Activated CD8-positive, alpha-beta T cell treated with anti-CD3 and anti-CD28 coated beads for 36 hours (primary cell): ENCODE results near the gene LLGL2. TPM values are rescaled to one million over a fixed set of nuclear protein-coding genes. Genes with fewer than 3 reads are reported as not detected.
A peak's percentile ranks its signal among the peaks of the same experiment; 100 is the strongest.

Experiments
- ATAC-seq: fragments of 200-7000 bp; cut with Tn5 transposase; one replicate; pipeline ENCODE4 v1.10.0; 2021; ENCODE audit warnings: mild to moderate bottlenecking, moderate library complexity
- CTCF ChIA-PET: fragments of 350-600 bp; sonication (Branson Sonifier 250); formaldehyde crosslinking; loops from one replicate; lab custom pipeline; 2021; ENCODE audit warnings: antibody characterized with exemption; lab: Charles Lee
- POLR2A ChIA-PET: fragments of 350-600 bp; sonication (Branson Sonifier 250); formaldehyde crosslinking; loops from one replicate; lab custom pipeline; 2021; ENCODE audit warnings: antibody characterized with exemption; lab: Charles Lee
- DNase-seq: peaks from one replicate; pipeline ENCODE4 v3.0.0-alpha.2; 2020
- H3K27ac Mint-ChIP-seq: one replicate; pipeline ENCODE4 v1.8.0; 2021; ENCODE audit warnings: mild to moderate bottlenecking, mixed read lengths
- H3K27me3 Mint-ChIP-seq: one replicate; pipeline ENCODE4 v1.8.0; 2021; ENCODE audit warnings: mixed read lengths
- H3K36me3 Mint-ChIP-seq: one replicate; pipeline ENCODE4 v1.8.0; 2021; ENCODE audit warnings: low read depth, mixed read lengths
- H3K4me1 Mint-ChIP-seq: one replicate; pipeline ENCODE4 v1.8.0; 2021; ENCODE audit warnings: low read depth, mixed read lengths
- H3K4me3 Mint-ChIP-seq: one replicate; pipeline ENCODE4 v1.8.0; 2021; ENCODE audit warnings: mild to moderate bottlenecking, moderate library complexity, mixed read lengths
- H3K9me3 Mint-ChIP-seq: one replicate; pipeline ENCODE4 v1.8.0; 2021; ENCODE audit warnings: mixed read lengths
- CTCF ChIP-seq: fragments of 200-600 bp; IDR thresholded peaks from one replicate; pipeline ENCODE4 v1.8.0; 2022; ENCODE audit warnings: antibody characterized with exemption, mild to moderate bottlenecking
- intact Hi-C: fragments of 100-400 bp; cut with micrococcal nuclease; formaldehyde crosslinking; loops from one replicate; pipeline ENCODE4 v1.10.0; 2022
- total RNA-seq, 2 experiments: library from RNA; stranded (reverse); gene quantifications; one replicate each; pipeline ENCODE4 v1.2.3, GENCODE V29; 2021

The LLGL2 gene
- total RNA-seq, 2 experiments from 2014 or later: 7.2 to 7.4 TPM

DNA sequence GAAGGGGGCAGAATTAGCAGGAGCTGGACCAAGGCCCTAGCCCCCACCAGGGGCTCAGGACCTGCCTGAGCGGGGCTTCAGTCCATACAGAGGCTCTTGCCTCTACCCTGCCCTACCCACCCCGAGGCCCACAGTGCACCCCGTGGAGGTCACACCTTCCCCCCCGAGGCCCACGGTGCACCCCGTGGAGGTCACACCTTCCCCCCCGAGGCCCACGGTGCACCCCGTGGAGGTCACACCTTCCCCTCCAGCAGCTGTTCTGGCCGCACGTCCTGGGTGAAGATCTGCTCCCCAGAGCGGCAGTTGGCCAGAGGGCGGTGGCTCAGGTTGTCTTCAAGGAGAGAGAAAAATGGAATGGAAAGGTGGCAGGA is 21.5 kb upstream of the LLGL2 start:
- H3K27ac Mint-ChIP-seq: no peak overlapping the region
- no peaks in the 10 kb centered on the region for H3K9me3 Mint-ChIP-seq
- H3K4me1 Mint-ChIP-seq: no peaks in the 10 kb centered on the region
- no peak for TF ChIP-seq CTCF
- peak; percentile 7 for ATAC-seq
- ChIA-PET CTCF (interaction anchor here (0.7 to 2.0 kb wide), 6 partner anchors 12 to 129 kb away, joined by 3 to 4 read pairs (median 3); partner anchors contain the start of genes SMIM5 and TSEN54), POLR2A (interaction anchor here (1.4 kb wide), 1 partner anchor 13 kb away, joined by 4 read pairs; the partner anchor contains the start of gene TSEN54)
- no peak overlapping the region for H3K4me3 Mint-ChIP-seq
- DNase-seq: no peak
- H3K27me3 Mint-ChIP-seq: no peaks in the 10 kb centered on the region
- intact Hi-C loops: no loop called here
- no peaks in the 10 kb centered on the region for H3K36me3 Mint-ChIP-seq

GRCh38 chr17:75504347-75505151 is 20.9 kb upstream of the LLGL2 start:
- no peak overlapping the region for H3K27ac Mint-ChIP-seq
- no peak overlapping the region for H3K4me3 Mint-ChIP-seq
- H3K27me3 Mint-ChIP-seq: no peaks in the 10 kb centered on the region
- ChIA-PET CTCF (interaction anchor here (0.7 to 2.0 kb wide), 4 partner anchors 14 to 129 kb away, joined by 3 to 4 read pairs (median 4); partner anchors contain the start of gene SMIM5), POLR2A (interaction anchor here (1.4 to 2.0 kb wide), 2 partner anchors 12 kb away, joined by 4 to 6 read pairs; partner anchors contain the start of gene TSEN54)
- ATAC-seq (peak; percentile 81), DNase-seq (peak; percentile 49)
- H3K36me3 Mint-ChIP-seq: no peaks in the 10 kb centered on the region
- TF ChIP-seq CTCF: peak; percentile 58
- no peaks in the 10 kb centered on the region for H3K9me3 Mint-ChIP-seq
- intact Hi-C loops: no loop called here
- no peaks in the 10 kb centered on the region for H3K4me1 Mint-ChIP-seq

DNA sequence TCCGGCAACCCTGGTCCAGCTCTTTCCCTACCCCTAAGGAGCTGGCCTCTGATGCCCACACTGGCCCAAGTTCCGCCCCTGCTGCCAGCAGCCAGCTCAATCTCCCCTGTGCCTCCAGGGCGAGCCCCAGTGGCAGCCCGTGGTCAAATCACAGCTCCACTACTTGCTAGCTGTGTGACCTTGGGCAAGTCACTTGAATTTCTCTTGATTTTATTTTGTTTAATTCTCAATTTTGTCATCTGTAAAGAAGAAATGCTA is 20.4 kb upstream of the LLGL2 start:
- intact Hi-C loops: no loop called here
- POLR2A ChIA-PET: interaction anchor here (2.0 kb wide), 1 partner anchor 12 kb away, joined by 6 read pairs; the partner anchor contains the start of gene TSEN54
- ATAC-seq (no peak), DNase-seq (no peak)
- CTCF ChIA-PET: interaction anchor here (1.2 to 2.0 kb wide), 3 partner anchors 15 to 128 kb away, joined by 4 read pairs; partner anchors contain the start of gene SMIM5
- no peak for TF ChIP-seq CTCF
- Mint-ChIP-seq H3K27ac (no peak overlapping the region), H3K9me3 (no peaks in the 10 kb centered on the region), H3K27me3 (no peaks in the 10 kb centered on the region), H3K4me1 (no peaks in the 10 kb centered on the region), H3K36me3 (no peaks in the 10 kb centered on the region), H3K4me3 (no peak overlapping the region)

GRCh38 chr17:75505640-75506039 is 19.9 kb upstream of the LLGL2 start:
- Mint-ChIP-seq H3K4me1 (no peaks in the 10 kb centered on the region), H3K36me3 (no peaks in the 10 kb centered on the region), H3K27me3 (no peaks in the 10 kb centered on the region), H3K9me3 (no peaks in the 10 kb centered on the region), H3K27ac (no peak overlapping the region), H3K4me3 (no peak overlapping the region)
- POLR2A ChIA-PET: interaction anchor here (2.0 kb wide), 1 partner anchor 11 kb away, joined by 6 read pairs; the partner anchor contains the start of gene TSEN54
- TF ChIP-seq CTCF: no peak
- ATAC-seq (no peak), DNase-seq (no peak)
- CTCF ChIA-PET: interaction anchor here (1.2 to 2.0 kb wide), 3 partner anchors 14 to 127 kb away, joined by 4 read pairs; partner anchors contain the start of gene SMIM5
- intact Hi-C loops: no loop called here

GRCh38 chr17:75506134-75506533 is 19.4 kb upstream of the LLGL2 start:
- ATAC-seq (no peak), DNase-seq (no peak)
- no peak for TF ChIP-seq CTCF
- Mint-ChIP-seq H3K9me3 (no peaks in the 10 kb centered on the region), H3K4me1 (no peaks in the 10 kb centered on the region), H3K36me3 (no peaks in the 10 kb centered on the region), H3K4me3 (no peak overlapping the region), H3K27ac (no peak overlapping the region), H3K27me3 (no peaks in the 10 kb centered on the region)
- intact Hi-C loops: no loop called here
- POLR2A ChIA-PET: interaction anchor here (2.0 kb wide), 1 partner anchor 11 kb away, joined by 6 read pairs; the partner anchor contains the start of gene TSEN54
- CTCF ChIA-PET: interaction anchor here (1.2 to 1.4 kb wide), 2 partner anchors 83 to 127 kb away, joined by 4 read pairs; partner anchors contain the start of gene SMIM5
